Measurements from ENCODE around the gene TTC3.

TTC3 gene

GRCh38 chr21:37227071-37228002, 154.3 kb downstream of the TTC3 start:
- TF ChIP-seq CTCF (IDR thresholded peaks at IDR 0.05; ENCODE audit: insufficient read depth, low read depth, low read length, missing control alignments): no peak
- no peak for DNase-seq (ENCODE audit: low read depth)
- no peak overlapping the region for H3K4me3 ChIP-seq (ENCODE audit: low read length)

- DNase-seq (ENCODE audit: low read depth): no peak
- TF ChIP-seq CTCF (IDR thresholded peaks at IDR 0.05; ENCODE audit: insufficient read depth, low read depth, low read length, missing control alignments): no peak
- no peak overlapping the region for H3K4me3 ChIP-seq (ENCODE audit: low read length)
Observed at GRCh38 chr21:37228003-37228400, 154.9 kb downstream of the TTC3 start.

- no peak for TF ChIP-seq CTCF (IDR thresholded peaks at IDR 0.05; ENCODE audit: insufficient read depth, low read depth, low read length, missing control alignments)
- H3K4me3 ChIP-seq (ENCODE audit: low read length): no peak overlapping the region
- DNase-seq (ENCODE audit: low read depth): peak; percentile 31
Observed at GRCh38 chr21:37230632-37231248, 157.7 kb downstream of the TTC3 start.

- H3K4me3 ChIP-seq (ENCODE audit: low read length): no peak overlapping the region
- no peak for DNase-seq (ENCODE audit: low read depth)
- TF ChIP-seq CTCF (IDR thresholded peaks at IDR 0.05; ENCODE audit: insufficient read depth, low read depth, low read length, missing control alignments): no peak
Observed at GRCh38 chr21:37231249-37231645, 158.2 kb downstream of the TTC3 start.

GRCh38 chr21:37231671-37232070, 158.6 kb downstream of the TTC3 start:
- DNase-seq (ENCODE audit: low read depth): no peak
- H3K4me3 ChIP-seq (ENCODE audit: low read length): no peak overlapping the region
- TF ChIP-seq CTCF (IDR thresholded peaks at IDR 0.05; ENCODE audit: insufficient read depth, low read depth, low read length, missing control alignments): no peak

- no peak for DNase-seq (ENCODE audit: low read depth)
Observed at GRCh38 chr21:37232274-37233018, 159.4 kb downstream of the TTC3 start.

More at GRCh38 chr21:37232274-37233018, 159.4 kb downstream of the TTC3 start:
- no peak overlapping the region for H3K4me3 ChIP-seq (ENCODE audit: low read length)
- TF ChIP-seq CTCF (IDR thresholded peaks at IDR 0.05; ENCODE audit: insufficient read depth, low read depth, low read length, missing control alignments): no peak

Measured in epithelial cell of esophagus (primary cell).